Hematopoietic multipotent progenitor cell treated with erythropoietin and hydrocortisone succinate and interleukin-3 and kit ligand, for 8 days (in vitro differentiated cells): ENCODE data around the gene CLSTN1.
A peak's percentile ranks its signal among the peaks of the same experiment; 100 is the strongest.

ENCODE experiments used
- DNase-seq: peaks from one replicate; pipeline ENCODE4 v3.0.0-alpha.2; 2015

CLSTN1 gene

GRCh38 chr1:9850442-9851162 lies 26.8 kb upstream of the CLSTN1 start:
- DNase-seq: no peak

- peak; percentile 74 for DNase-seq
Observed at GRCh38 chr1:9849691-9850441, 26.1 kb upstream of the CLSTN1 start.

DNA sequence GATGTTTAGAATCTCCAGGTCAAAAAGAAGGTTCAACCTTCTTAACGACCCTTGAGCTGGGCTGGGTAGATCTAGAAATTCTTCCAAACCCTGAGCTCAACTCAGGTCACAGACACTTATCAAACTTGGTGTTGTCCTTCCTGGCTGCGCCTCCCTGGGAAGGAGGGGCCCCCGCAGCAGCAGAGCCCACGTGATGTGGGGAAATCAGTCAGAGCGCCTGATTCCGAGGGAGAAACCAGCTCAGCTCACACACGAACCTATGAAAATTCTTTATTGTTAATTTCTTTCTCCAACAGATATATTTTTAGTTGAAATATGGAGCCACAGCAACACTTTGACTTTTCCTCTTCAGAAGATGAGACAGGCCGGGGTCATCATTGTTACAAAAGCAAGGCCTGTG lies 24.3 kb upstream of the CLSTN1 start:
- DNase-seq: peak; percentile 36

- DNase-seq: no peak
Observed at GRCh38 chr1:9847269-9847668, 23.5 kb upstream of the CLSTN1 start.

GRCh38 chr1:9846611-9847171 lies 22.9 kb upstream of the CLSTN1 start:
- no peak for DNase-seq

- no peak for DNase-seq
Observed at GRCh38 chr1:9845914-9846313, 22.1 kb upstream of the CLSTN1 start.

DNA sequence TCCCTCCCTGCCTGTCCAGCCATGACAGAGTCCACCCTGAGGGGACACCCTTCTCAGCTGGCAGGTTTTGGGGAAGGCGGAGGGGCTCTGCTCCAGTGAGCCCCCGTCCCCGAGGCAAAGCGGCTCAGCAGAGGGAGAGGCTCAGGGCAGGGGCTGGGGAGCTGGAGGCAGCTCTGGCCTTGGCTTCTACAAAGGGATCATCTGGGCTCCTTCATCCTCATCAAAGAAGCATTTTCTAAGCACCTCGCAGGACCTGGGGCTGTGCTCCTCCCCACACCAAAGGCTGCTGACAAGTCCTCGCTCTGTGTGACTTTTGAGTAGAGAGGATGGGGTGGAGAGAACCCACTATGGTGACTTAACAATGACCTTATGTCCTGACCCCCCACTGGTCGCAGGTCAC lies 21.0 kb upstream of the CLSTN1 start:
- no peak for DNase-seq

- no peak for DNase-seq
Observed at GRCh38 chr1:9844106-9844505, 20.3 kb upstream of the CLSTN1 start.

DNA sequence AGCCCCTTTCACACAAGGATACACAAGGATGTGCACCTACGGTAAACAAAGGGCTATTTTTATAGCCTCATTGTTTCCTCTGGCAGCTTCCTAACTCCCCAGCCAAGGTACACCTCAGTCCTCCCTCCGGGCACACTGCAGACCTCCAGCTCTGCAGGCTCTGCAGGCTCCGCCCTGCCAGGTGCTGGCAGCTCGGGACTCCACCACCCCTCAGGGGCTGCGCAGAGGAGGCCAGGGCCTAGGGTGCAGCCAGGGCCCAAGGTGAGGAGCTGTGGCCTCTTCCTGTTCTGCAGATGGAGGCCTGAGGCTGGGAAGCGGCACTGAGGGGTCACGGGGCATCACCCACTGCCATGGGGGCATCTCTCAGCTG lies 19.8 kb upstream of the CLSTN1 start:
- no peak for DNase-seq

DNA sequence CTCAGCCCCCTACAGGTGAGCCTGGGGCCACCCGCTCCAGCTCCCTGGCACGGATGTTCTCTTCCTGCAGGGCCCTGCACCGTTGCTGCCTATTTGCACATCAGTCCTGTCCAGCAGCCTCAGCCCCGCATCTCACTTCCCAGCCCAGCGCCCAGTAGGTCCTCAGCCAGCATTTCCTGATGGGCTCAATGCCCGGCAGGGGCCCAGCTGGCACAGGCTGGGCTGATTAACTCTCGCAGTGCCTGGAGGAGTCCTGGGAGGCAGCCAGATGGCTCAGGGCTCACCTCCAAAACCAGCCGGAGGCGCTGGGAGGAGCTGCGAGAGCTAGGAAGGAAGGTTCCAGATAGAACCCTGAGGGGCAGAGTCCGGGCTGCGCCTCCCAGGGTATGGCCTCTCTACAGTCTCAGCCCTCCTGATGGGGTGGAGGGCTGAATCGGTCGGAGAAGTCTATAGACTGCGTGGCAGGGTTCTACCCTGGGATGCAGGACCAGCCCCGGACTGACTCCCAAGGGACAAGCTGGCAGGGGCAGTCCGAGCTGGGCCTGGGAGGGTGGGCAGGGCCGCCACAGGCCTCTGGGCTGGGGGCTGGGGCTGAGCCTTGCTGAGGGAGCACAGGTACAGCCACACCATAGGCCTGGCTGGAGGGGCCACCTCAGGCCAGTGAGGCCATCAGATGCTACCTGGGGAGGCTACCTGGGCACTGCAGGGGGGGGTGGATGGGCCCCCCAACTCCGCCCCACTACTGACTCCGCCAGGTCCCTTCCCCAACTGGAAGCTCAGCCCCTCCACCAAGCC lies 19.2 kb upstream of the CLSTN1 start:
- DNase-seq: no peak

GRCh38 chr1:9842073-9842711 lies 18.4 kb upstream of the CLSTN1 start:
- DNase-seq: no peak

DNA sequence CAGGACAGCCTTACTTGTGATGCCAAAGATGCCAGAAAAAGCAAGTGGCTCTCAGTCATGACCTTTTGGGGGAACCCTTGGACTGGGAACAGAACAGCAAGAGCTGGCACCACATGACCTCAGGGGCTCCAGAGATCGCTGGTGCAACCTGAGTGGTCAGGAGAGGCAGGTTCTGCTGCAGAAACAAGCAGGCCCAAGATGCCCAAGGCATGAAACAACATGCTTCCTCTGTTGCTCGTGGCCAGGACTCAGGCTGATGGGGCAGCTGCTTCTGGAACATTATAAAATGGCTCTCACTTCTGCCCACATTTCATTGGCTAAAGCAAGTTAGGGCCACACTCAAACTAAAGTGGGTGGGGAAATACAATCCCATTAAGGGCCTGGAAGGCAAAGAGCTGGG lies 17.7 kb upstream of the CLSTN1 start:
- DNase-seq: no peak

DNA sequence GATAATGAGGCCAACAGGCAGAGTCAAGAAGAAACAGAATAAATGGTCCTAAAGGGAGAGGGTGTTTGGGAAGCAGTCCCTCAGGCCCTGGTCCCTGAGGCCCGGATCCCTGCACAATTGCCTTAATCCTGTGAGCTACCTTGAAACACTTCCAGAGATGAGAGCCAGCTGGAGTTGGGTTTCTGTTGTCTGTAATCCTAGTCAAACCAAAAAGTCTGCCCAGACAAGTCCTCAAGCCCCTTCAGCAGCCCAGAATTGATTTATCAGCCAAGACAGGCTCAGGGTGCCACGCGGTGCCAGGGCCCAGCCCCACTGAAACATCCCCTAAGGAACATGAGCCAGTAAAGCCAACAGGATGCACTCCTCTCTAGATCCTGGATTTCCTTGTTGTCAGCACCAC lies 16.4 kb upstream of the CLSTN1 start:
- no peak for DNase-seq

DNA sequence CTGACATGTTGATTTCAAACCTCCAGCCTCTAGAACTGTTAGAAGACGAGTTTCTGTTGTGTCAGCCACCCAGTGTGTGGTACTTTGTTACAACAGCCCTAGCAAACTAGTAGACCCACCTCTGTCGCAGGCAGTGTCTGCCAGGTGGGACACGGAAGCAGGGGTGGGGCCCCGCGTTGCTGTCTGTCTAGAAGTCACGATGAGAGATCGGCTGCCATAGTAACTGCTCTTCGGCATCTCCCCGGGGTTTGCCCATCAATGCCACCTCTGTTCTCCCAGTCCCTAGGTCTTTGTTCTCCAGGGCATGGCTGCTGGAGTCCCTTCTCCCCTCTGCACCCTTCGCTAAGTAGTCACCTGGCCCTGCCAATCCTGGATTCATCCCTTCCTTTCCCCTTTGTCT lies 15.2 kb upstream of the CLSTN1 start:
- DNase-seq: no peak

- DNase-seq: no peak
Observed at GRCh38 chr1:9836632-9836960, 12.8 kb upstream of the CLSTN1 start.

DNA sequence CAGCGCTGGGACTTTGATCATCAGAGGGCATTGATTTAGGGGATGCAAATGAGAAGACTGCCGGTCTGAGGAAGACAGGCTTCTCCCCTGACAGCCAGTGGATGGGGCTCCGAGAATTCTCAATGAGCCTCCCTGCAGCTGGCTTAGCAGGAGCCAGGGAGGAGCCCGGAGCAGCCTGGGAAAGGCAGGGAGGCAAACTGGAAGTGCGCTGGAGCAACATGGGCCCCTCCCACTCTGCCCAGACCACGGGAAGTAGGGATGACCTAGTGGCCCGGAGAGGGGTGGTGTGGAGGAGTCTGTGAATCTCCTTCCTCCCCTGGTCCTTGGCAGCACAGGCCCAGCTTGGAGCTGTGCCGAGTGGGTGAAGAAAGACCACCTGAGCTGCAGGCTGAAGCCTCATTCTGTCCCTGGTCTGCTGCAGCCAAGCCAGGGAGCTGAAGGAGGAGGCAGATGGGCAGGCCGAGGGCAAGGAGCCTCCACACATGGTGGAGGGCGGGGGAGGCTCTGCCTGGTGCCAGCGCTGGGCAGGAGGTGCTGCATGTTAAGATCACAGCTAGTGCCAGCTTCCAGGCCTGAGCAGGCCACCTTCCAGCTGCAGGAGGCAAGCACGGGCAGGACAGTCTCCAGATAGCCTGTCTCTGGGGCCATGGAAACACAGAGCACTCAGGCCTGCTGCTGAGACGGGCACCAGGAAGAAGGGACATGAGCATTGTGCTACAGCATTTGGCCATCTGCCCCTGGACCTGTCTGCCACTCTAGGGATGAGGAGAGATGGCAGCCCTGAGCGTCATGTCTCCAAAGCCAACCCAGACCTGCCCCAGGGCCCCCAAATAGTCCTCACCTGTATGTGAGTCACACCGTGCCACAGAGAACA lies 12.2 kb upstream of the CLSTN1 start:
- no peak for DNase-seq

DNA sequence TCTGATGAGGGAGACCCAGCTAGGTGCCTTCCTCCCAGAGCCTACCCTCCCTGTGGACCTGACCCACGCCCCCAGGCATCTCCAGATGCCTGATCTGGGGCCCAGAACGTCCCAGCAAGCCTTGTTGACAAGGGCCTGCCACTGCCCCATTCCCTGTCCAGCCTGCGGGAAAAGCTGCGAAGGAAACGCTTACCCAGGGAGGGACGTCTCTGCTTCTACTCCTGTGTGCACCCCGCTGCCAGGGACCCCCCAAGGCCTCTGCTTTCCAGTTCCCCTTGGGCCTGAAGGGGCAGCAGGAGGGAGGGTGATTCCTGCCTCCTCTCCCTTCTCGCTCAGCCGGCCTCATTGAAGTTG lies 11.6 kb upstream of the CLSTN1 start:
- no peak for DNase-seq

- no peak for DNase-seq
Observed at GRCh38 chr1:9833632-9834031, 9.9 kb upstream of the CLSTN1 start.

GRCh38 chr1:9827558-9828185 lies 3.9 kb upstream of the CLSTN1 start:
- peak; percentile 22 for DNase-seq

GRCh38 chr1:9826616-9827015 lies 2.9 kb upstream of the CLSTN1 start:
- no peak for DNase-seq

- no peak for DNase-seq
Observed at GRCh38 chr1:9826087-9826486, 2.3 kb upstream of the CLSTN1 start.
